IMR-90 (cell line): ENCODE measurements around the gene CIB2.

Experiments used
- CEBPB ChIP-seq: IDR thresholded peaks from 2 replicates; pipeline ENCODE4 v1.6.1; 2012; ENCODE audit warnings: low read depth, low read length, improper control_type of control experiment
- CHD1 ChIP-seq: IDR thresholded peaks from 2 replicates; pipeline ENCODE4 v1.6.1; 2012; ENCODE audit warnings: low read depth, low read length, improper control_type of control experiment
- CTCF ChIP-seq: conservative IDR thresholded peaks from 2 replicates; pipeline ENCODE4 v1.5.1; 2012; ENCODE audit warnings: mild to moderate bottlenecking, low read depth, low read length, improper control_type of control experiment
- MAFK ChIP-seq: IDR thresholded peaks from 2 replicates; pipeline ENCODE4 v1.6.1; 2012; ENCODE audit warnings: low read depth, low read length, improper control_type of control experiment
- MXI1 ChIP-seq: IDR thresholded peaks from 2 replicates; pipeline ENCODE4 v1.6.1; 2012; ENCODE audit warnings: low read depth, mild to moderate bottlenecking, low read length, moderate library complexity, borderline replicate concordance
- NFE2L2 ChIP-seq: fragments of 150-350 bp; IDR thresholded peaks from 2 replicates; pipeline ENCODE4 v1.6.1; 2016; ENCODE audit warnings: low read depth, mild to moderate bottlenecking, low read length
- POLR2A ChIP-seq: IDR thresholded peaks from 2 replicates; pipeline ENCODE4 v1.6.1; 2012; ENCODE audit warnings: mild to moderate bottlenecking, low read depth, low read length
- RAD21 ChIP-seq: IDR thresholded peaks from 2 replicates; pipeline ENCODE4 v1.6.1; 2012; ENCODE audit warnings: low read length, improper control_type of control experiment
- RFX5 ChIP-seq: IDR thresholded peaks from 2 replicates; pipeline ENCODE4 v1.8.0; 2012; ENCODE audit warnings: low read depth, mild to moderate bottlenecking, low read length, moderate library complexity
- TF ChIP-seq, protein P1 (sequence below): fragments of 150-350 bp; IDR thresholded peaks from 2 replicates; pipeline ENCODE4 v1.6.1; 2017; ENCODE audit warnings: mild to moderate bottlenecking, antibody characterized with exemption, low read length, low read depth
- TF ChIP-seq, protein P2 (sequence below): fragments of 150-350 bp; IDR thresholded peaks from 2 replicates; pipeline ENCODE4 v1.6.1; 2016; ENCODE audit warnings: low read depth, mild to moderate bottlenecking, low read length, moderate library complexity, borderline replicate concordance

DNA sequence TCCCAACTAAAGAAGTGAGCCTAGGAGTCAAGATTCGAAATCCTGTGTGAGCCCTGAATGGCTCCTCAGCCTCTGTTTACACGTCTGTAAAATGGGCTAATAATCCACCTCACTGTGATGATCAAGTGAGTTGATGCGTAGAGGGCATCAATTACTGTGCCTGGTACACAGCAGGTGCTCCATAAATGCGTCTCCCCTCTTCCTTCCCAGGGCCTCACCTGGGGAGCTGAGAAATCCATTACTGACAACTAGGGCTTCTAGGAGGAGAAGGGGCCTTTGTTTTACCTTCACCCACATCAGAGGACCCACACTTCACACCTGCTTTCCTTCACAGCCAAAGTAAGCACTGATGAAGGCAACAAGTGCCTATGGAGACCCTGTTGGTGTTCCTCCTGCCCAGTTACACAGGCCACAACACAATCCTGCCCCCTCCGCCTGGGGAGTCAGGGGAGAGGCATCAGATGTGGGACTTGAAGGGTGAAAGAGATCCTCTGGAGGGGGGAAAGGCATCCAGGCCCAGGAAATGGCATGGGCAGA lies 1.4 kb downstream of the CIB2 start:
- TF ChIP-seq CTCF (no peak), MAFK (no peak), NFE2L2 (no peak), MXI1 (no peak), POLR2A (no peak), CHD1 (no peak), RAD21 (no peak), RFX5 (no peak), CEBPB (no peak)
- TF ChIP-seq, protein P1, sequence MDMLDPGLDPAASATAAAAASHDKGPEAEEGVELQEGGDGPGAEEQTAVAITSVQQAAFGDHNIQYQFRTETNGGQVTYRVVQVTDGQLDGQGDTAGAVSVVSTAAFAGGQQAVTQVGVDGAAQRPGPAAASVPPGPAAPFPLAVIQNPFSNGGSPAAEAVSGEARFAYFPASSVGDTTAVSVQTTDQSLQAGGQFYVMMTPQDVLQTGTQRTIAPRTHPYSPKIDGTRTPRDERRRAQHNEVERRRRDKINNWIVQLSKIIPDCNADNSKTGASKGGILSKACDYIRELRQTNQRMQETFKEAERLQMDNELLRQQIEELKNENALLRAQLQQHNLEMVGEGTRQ = no peak
- TF ChIP-seq, protein P2, sequence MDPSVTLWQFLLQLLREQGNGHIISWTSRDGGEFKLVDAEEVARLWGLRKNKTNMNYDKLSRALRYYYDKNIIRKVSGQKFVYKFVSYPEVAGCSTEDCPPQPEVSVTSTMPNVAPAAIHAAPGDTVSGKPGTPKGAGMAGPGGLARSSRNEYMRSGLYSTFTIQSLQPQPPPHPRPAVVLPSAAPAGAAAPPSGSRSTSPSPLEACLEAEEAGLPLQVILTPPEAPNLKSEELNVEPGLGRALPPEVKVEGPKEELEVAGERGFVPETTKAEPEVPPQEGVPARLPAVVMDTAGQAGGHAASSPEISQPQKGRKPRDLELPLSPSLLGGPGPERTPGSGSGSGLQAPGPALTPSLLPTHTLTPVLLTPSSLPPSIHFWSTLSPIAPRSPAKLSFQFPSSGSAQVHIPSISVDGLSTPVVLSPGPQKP = no peak
